A549 (cell line): ENCODE measurements around the gene HYOU1. TPM values are rescaled to one million over a fixed set of nuclear protein-coding genes. Genes with fewer than 3 reads are reported as not detected.
"Not testable (repeated sequence)": the region's sequence is repeated elsewhere in the genome, so short reads cannot be mapped to it uniquely, and the experiment has no call there.

ENCODE experiments used
- ATAC-seq, 2 experiments: fragments of 200-7000 bp in 1 of 2; fragments of >200 bp in 1 of 2; cut with Nextera tagmentation in 1 of 2; cut with Tn5 transposase in 1 of 2; 3 replicates each; pipeline versions ENCODE4 v1.8.0 to v1.9.1; 2018 to 2020; ENCODE audit warnings: mild to moderate bottlenecking in 1 of 2, moderate library complexity in 1 of 2
- CTCF ChIA-PET: fragments of 300-600 bp; sonication (Branson Sonifier 250); formaldehyde crosslinking; extraction: SDS; loops from one replicate; lab custom pipeline; 2021; ENCODE audit warnings: antibody characterized with exemption, inconsistent platforms; lab: Yijun Ruan, JAX
- POLR2A ChIA-PET: fragments of 350-600 bp; formaldehyde crosslinking; extraction: SDS; loops from one replicate; lab custom pipeline; 2021; ENCODE audit warnings: antibody characterized with exemption, inconsistent platforms; lab: Yijun Ruan, JAX
- DNase-seq, 2 experiments: peaks; one replicate each; pipeline versions ENCODE4 v3.0.0 to v3.0.0-alpha.2; 2011 to 2016; ENCODE audit warnings: low read depth in 1 of 2, low spot score in 1 of 2
- FAIRE-seq: peaks from 2 replicates; lab custom pipeline; 2011; peaks lifted over from hg19 to GRCh38; lab: Jason Lieb, UNC
- H3K27ac ChIP-seq, 2 experiments: fragments of >200 bp; sonication (Bioruptor Twin); formaldehyde crosslinking; 3 replicates each; pipeline ENCODE4 v1.5.1; 2016 to 2017
- H3K4me1 ChIP-seq: fragments of >200 bp; sonication (Bioruptor Twin); formaldehyde crosslinking; 3 replicates; pipeline ENCODE4 v1.6.1; 2016
- H3K4me2 ChIP-seq: fragments of >200 bp; sonication (Bioruptor Twin); formaldehyde crosslinking; 3 replicates; pipeline ENCODE4 v1.6.1; 2016
- H3K4me3 ChIP-seq: fragments of >200 bp; sonication (Bioruptor Twin); formaldehyde crosslinking; 3 replicates; pipeline ENCODE4 v1.5.1; 2016
- H3K9me3 ChIP-seq: fragments of >200 bp; sonication (Bioruptor Twin); formaldehyde crosslinking; 3 replicates; pipeline ENCODE4 v1.6.1; 2016
- CBX2 ChIP-seq: fragments of 200-600 bp; sonication (generic); IDR thresholded peaks from 2 replicates; pipeline ENCODE4 v1.6.1; 2016; ENCODE audit warnings: low read depth, mild to moderate bottlenecking, borderline replicate concordance
- E2F6 ChIP-seq: IDR thresholded peaks from 2 replicates; pipeline ENCODE4 v1.6.1; 2012; ENCODE audit warnings: low read depth, borderline replicate concordance
- GATA3 ChIP-seq: IDR thresholded peaks from 2 replicates; pipeline ENCODE4 v1.6.1; 2012; ENCODE audit warnings: borderline replicate concordance
- HES2 ChIP-seq: fragments of >200 bp; sonication (Bioruptor Twin); formaldehyde crosslinking; IDR thresholded peaks from 2 replicates; pipeline ENCODE4 v1.6.1; 2016
- HOXA7 ChIP-seq: fragments of 250-450 bp; sonication (Bioruptor Pico); IDR thresholded peaks from 2 replicates; pipeline ENCODE4 v1.5.0; 2020; ENCODE audit warnings: mild to moderate bottlenecking, moderate library complexity
- MAZ ChIP-seq: fragments of 150-350 bp; IDR thresholded peaks from 2 replicates; pipeline ENCODE4 v1.6.1; 2014; ENCODE audit warnings: antibody characterized with exemption, low read depth, low read length, borderline replicate concordance
- PHF8 ChIP-seq: fragments of 200-600 bp; sonication (generic); IDR thresholded peaks from 2 replicates; pipeline ENCODE4 v1.6.1; 2016; ENCODE audit warnings: low read depth, mild to moderate bottlenecking, antibody characterized with exemption, moderate library complexity, borderline replicate concordance
- REST ChIP-seq: fragments of 200-600 bp; sonication (generic); IDR thresholded peaks from 2 replicates; pipeline ENCODE4 v1.6.1; 2016; ENCODE audit warnings: antibody characterized with exemption, mild to moderate bottlenecking, moderate library complexity
- SREBF2 ChIP-seq: fragments of 450-650 bp; IDR thresholded peaks from 2 replicates; pipeline ENCODE4 v1.6.1; 2014; ENCODE audit warnings: mild to moderate bottlenecking, moderate library complexity
- USF2 ChIP-seq: fragments of 450-650 bp; IDR thresholded peaks from 2 replicates; pipeline ENCODE4 v1.6.1; 2014; ENCODE audit warnings: antibody characterized with exemption
- ZC3H11A ChIP-seq: fragments of 450-650 bp; IDR thresholded peaks from 2 replicates; pipeline ENCODE4 v1.6.1; 2014; ENCODE audit warnings: antibody characterized with exemption, mild to moderate bottlenecking
- ZSCAN20 ChIP-seq: fragments of 250-450 bp; sonication (Bioruptor Pico); IDR thresholded peaks from 2 replicates; pipeline ENCODE4 v1.8.0; 2022; ENCODE audit warnings: mild to moderate bottlenecking, moderate library complexity
- WGBS: methylation state at CpG from one replicate; pipeline ENCODE4 v1.1.6; 2017; ENCODE audit errors: missing lambda C conversion rate; 5-methylcytosine and 5-hydroxymethylcytosine counted together
- polyA plus RNA-seq, 4 experiments: library from polyadenylated mRNA; depleted of rRNA in 3 of 4; stranded (reverse); fragments of >200 nt; fragmentation: RNase III in 1 of 4; extraction: RNeasy Plus Mini Kit Qiagen cat#74134 plus additional on column Dnase treatment in 1 of 4; gene quantifications; 2 replicates in 3 of 4; 3 replicates in 1 of 4; pipeline ENCODE4 v1.2.3, GENCODE V29; 2011 to 2017

Gene HYOU1
- polyA plus RNA-seq, 2 of the 4 experiments (the other 2 are of a cell fraction), result 44.8 to 83.1 TPM

GRCh38 chr11:119062779-119063178 lies 5.8 kb upstream of the HYOU1 start (continued):
- no peak for TF ChIP-seq REST

- H3K4me3 ChIP-seq, result no peak overlapping the region
- ChIA-PET CTCF (interaction anchor here (0.6 to 1.1 kb wide), 2 partner anchors 39 to 173 kb away, joined by 3 to 5 read pairs; no protein-coding TSS in a partner anchor), POLR2A (no interaction called here)
- no peak overlapping the region for H3K4me2 ChIP-seq
- no peak overlapping the region for H3K27ac ChIP-seq
- H3K9me3 ChIP-seq, result no peaks in the 10 kb centered on the region
- H3K4me1 ChIP-seq, result peaks cover 12% of the 10 kb centered on the region
- no peak for ATAC-seq
- no peak for DNase-seq
- FAIRE-seq, result no peak
- 88% methylated on average over 3 of the region's 3 CpGs for WGBS
- TF ChIP-seq USF2 (no peak), SREBF2 (no peak), E2F6 (no peak), HES2 (no peak), ZC3H11A (no peak), ZSCAN20 (no peak), GATA3 (no peak), MAZ (no peak), CBX2 (no peak), HOXA7 (CRISPR knock-in tag) (no peak)
- TF ChIP-seq, all 56 proteins: peak for 0
These were observed 4.3 kb upstream of the HYOU1 start for GRCh38 chr11:119061256-119061655.

- H3K27ac ChIP-seq, ATAC-seq, H3K4me3 ChIP-seq, H3K9me3 ChIP-seq, CTCF ChIA-PET, POLR2A ChIA-PET, H3K4me2 ChIP-seq, DNase-seq, FAIRE-seq: not testable (repeated sequence)
- peaks cover 18% of the 10 kb centered on the region for H3K4me1 ChIP-seq
- WGBS, result 70% methylated on average over 3 of the region's 35 CpGs
These were observed 2.1 kb upstream of the HYOU1 start for GRCh38 chr11:119059128-119059527.

- peaks cover 11% of the 10 kb centered on the region; the same call in 2 of the 3 replicates for H3K4me1 ChIP-seq
- no peak for TF ChIP-seq ZC3H11A
- TF ChIP-seq HES2, result no peak
- peak; percentile 80 for TF ChIP-seq PHF8
- peak overlapping the region; percentile 95 for H3K4me2 ChIP-seq
- no peaks in the 10 kb centered on the region for H3K9me3 ChIP-seq
- ATAC-seq, result peak; percentile 41 to 59
- DNase-seq, result peak in 1 of 2 experiments; percentile 13
- no peak for FAIRE-seq
- WGBS, result 0% methylated on average over 9 of the region's 48 CpGs
- peak overlapping the region; percentile 90 to 95 for H3K27ac ChIP-seq
- peak overlapping the region; percentile 82 for H3K4me3 ChIP-seq
- POLR2A ChIA-PET, result interaction anchor here (0.6 to 1.9 kb wide), 7 partner anchors 9 to 46 kb away, joined by 3 to 9 read pairs (median 4); partner anchors contain the start of genes DPAGT1 and VPS11
- CTCF ChIA-PET, result interaction anchor here (0.9 to 2.6 kb wide), 10 partner anchors 9 to 367 kb away, joined by 3 to 8 read pairs (median 4); partner anchors contain the start of genes CENATAC and VPS11
These were observed 495 bp downstream of the HYOU1 start for GRCh38 chr11:119056421-119056999.
